ENCODE measurements around the gene HIGD2A.
A peak's percentile ranks its signal among the peaks of the same experiment; 100 is the strongest.

Gene HIGD2A

GRCh38 chr5:176388444-176389134, at the start of gene HIGD2A, which contains the start of gene NOP16:
Gene HIGD2A, plus strand, starts transcription at chr5:176388751. Its CDS starts 69 bp downstream, at chr5:176388820.
Gene NOP16, minus strand, starts transcription at chr5:176388598. Its CDS starts 59 bp downstream, at chr5:176388539.
- peak; percentile 96 for DNase-seq (ENCODE audit: low read depth in 2 of 2)

- DNase-seq (ENCODE audit: low read depth in 2 of 2): no peak
Measured at GRCh38 chr5:176339304-176339703, 49.2 kb upstream of the HIGD2A start.

- no peak for DNase-seq (ENCODE audit: low read depth in 2 of 2)
Measured at GRCh38 chr5:176341325-176342157, 47.0 kb upstream of the HIGD2A start.

- no peak for DNase-seq (ENCODE audit: low read depth in 2 of 2)
Measured at GRCh38 chr5:176342158-176342483, 46.4 kb upstream of the HIGD2A start.

GRCh38 chr5:176342766-176343458, 45.6 kb upstream of the HIGD2A start:
- DNase-seq (ENCODE audit: low read depth in 2 of 2): no peak

- DNase-seq (ENCODE audit: low read depth in 2 of 2): no peak
Measured at GRCh38 chr5:176350416-176350815, 38.1 kb upstream of the HIGD2A start.

- no peak for DNase-seq (ENCODE audit: low read depth in 2 of 2)
Measured at GRCh38 chr5:176352116-176352878, 36.3 kb upstream of the HIGD2A start.

- no peak for DNase-seq (ENCODE audit: low read depth in 2 of 2)
Measured at GRCh38 chr5:176353533-176353932, 35.0 kb upstream of the HIGD2A start.

GRCh38 chr5:176355400-176356178, 33.0 kb upstream of the HIGD2A start:
- DNase-seq (ENCODE audit: low read depth in 2 of 2): no peak

- no peak for DNase-seq (ENCODE audit: low read depth in 2 of 2)
Measured at GRCh38 chr5:176356179-176356566, 32.4 kb upstream of the HIGD2A start.

GRCh38 chr5:176359658-176360057, 28.9 kb upstream of the HIGD2A start:
- no peak for DNase-seq (ENCODE audit: low read depth in 2 of 2)

GRCh38 chr5:176360894-176361436, 27.6 kb upstream of the HIGD2A start:
- DNase-seq (ENCODE audit: low read depth in 2 of 2): no peak

GRCh38 chr5:176361437-176362232, 26.9 kb upstream of the HIGD2A start, which contains the start of gene KIAA1191:
Gene KIAA1191, minus strand, starts transcription at chr5:176361764. Its CDS starts 2,256 bp downstream, at chr5:176359508.
- peak; percentile 58 to 63 for DNase-seq (ENCODE audit: low read depth in 2 of 2)

GRCh38 chr5:176362233-176362490, 26.4 kb upstream of the HIGD2A start:
- DNase-seq (ENCODE audit: low read depth in 2 of 2): no peak

- DNase-seq (ENCODE audit: low read depth in 2 of 2): no peak
Measured at GRCh38 chr5:176364765-176365350, 23.7 kb upstream of the HIGD2A start.

GRCh38 chr5:176365351-176366231, 23.0 kb upstream of the HIGD2A start, which contains the start of gene ARL10:
Gene ARL10, plus strand, starts transcription at chr5:176365487. Its CDS starts 77 bp downstream, at chr5:176365564.
- peak; percentile 34 to 36 for DNase-seq (ENCODE audit: low read depth in 2 of 2)

- no peak for DNase-seq (ENCODE audit: low read depth in 2 of 2)
Measured at GRCh38 chr5:176366232-176366894, 22.2 kb upstream of the HIGD2A start.

GRCh38 chr5:176368726-176369125, 19.8 kb upstream of the HIGD2A start:
- DNase-seq (ENCODE audit: low read depth in 2 of 2): no peak

All from fibroblast of skin of left biceps (primary cell).